K562 (cell line): ENCODE results near the gene CDH18. TPM values are rescaled to one million over a fixed set of nuclear protein-coding genes. Genes with fewer than 3 reads are reported as not detected.

Experiments used
- ATAC-seq: fragments of 200-7000 bp; cut with Tn5 transposase; 3 replicates; pipeline ENCODE4 v1.9.1; 2020; ENCODE audit warnings: moderate library complexity
- BruUV-seq: library from RNA; stranded (reverse); fragments of 400-500 nt; replicated peaks from 2 replicates; lab custom pipeline; 2021; lab: Mats Ljungman, UMichigan
- CTCF ChIA-PET: fragments of 300-600 bp; formaldehyde crosslinking; extraction: SDS; loops from one replicate; lab custom pipeline; 2021; ENCODE audit warnings: low intra/inter-chr PET ratio; lab: Yijun Ruan, JAX
- POLR2A ChIA-PET: fragments of 300-600, 350-650 bp; sonication (Branson Sonifier 250); formaldehyde crosslinking; extraction: SDS; loops from one replicate; lab custom pipeline; 2021; ENCODE audit warnings: antibody characterized with exemption, inconsistent platforms; lab: Yijun Ruan, JAX
- DNase-seq, 4 experiments: peaks; one replicate each; pipeline versions ENCODE4 v3.0.0 to v3.0.0-alpha.2; 2011 to 2018; ENCODE audit warnings: low spot score in 3 of 4, mixed read lengths in 3 of 4; ENCODE audit errors: extremely low read depth in 1 of 4
- FAIRE-seq: peaks from 2 replicates; lab custom pipeline; 2011; peaks lifted over from hg19 to GRCh38; lab: Jason Lieb, UNC
- H2AFZ ChIP-seq: 2 replicates; pipeline ENCODE4 v1.6.0; 2011; ENCODE audit warnings: low read depth, low read length, control low read depth, inconsistent platforms
- H3K27ac ChIP-seq: fragments of 200-600 bp; 3 replicates; pipeline ENCODE4 v1.8.0; 2011; ENCODE audit warnings: low read depth, mild to moderate bottlenecking, control low read depth, inconsistent platforms, low read length, moderate library complexity, mixed read lengths; ENCODE audit errors: extremely low read depth
- H3K27me3 ChIP-seq, 2 experiments: fragments of 300-600 bp in 1 of 2; 2 replicates in 1 of 2; 3 replicates in 1 of 2; pipeline versions ENCODE4 v1.6.0 to v1.8.0; 2011; ENCODE audit warnings: inconsistent platforms in 2 of 2, low read length in 2 of 2, mild to moderate bottlenecking in 1 of 2, mixed read lengths in 1 of 2, moderate library complexity in 1 of 2; ENCODE audit not compliant: control insufficient read depth in 2 of 2, insufficient read depth in 2 of 2
- H3K36me3 ChIP-seq: fragments of 300-600 bp; 3 replicates; pipeline ENCODE4 v1.8.0; 2011; ENCODE audit warnings: mild to moderate bottlenecking, low read length, inconsistent platforms; ENCODE audit not compliant: control insufficient read depth, insufficient read depth
- H3K4me1 ChIP-seq, 2 experiments: fragments of 200-600 bp in 1 of 2; replicated peaks in 1 of 2; 2 replicates in 1 of 2; 3 replicates in 1 of 2; pipeline versions ENCODE4 v1.5.1 to v1.8.0; 2011; ENCODE audit warnings: inconsistent platforms in 2 of 2, low read length in 2 of 2, mild to moderate bottlenecking in 1 of 2, mixed read lengths in 1 of 2, moderate library complexity in 1 of 2; ENCODE audit not compliant: control insufficient read depth in 2 of 2, insufficient read depth in 2 of 2
- H3K4me2 ChIP-seq: 2 replicates; pipeline ENCODE4 v1.6.1; 2011; ENCODE audit warnings: low read length, control low read depth, inconsistent platforms, mixed read lengths; ENCODE audit not compliant: insufficient read depth
- H3K4me3 ChIP-seq: fragments of 200-600 bp; sonication (generic), shearing (Covaris generic); 2 replicates; pipeline ENCODE4 v1.5.1; 2016; ENCODE audit warnings: control low read depth, inconsistent platforms
- H3K79me2 ChIP-seq: fragments of 200-600 bp; 3 replicates; pipeline ENCODE4 v1.8.0; 2011; ENCODE audit warnings: low read length, inconsistent platforms; ENCODE audit not compliant: control insufficient read depth, insufficient read depth
- H3K9ac ChIP-seq, 2 experiments: 2 replicates each; pipeline versions ENCODE4 v1.6.0 to v1.6.1; 2011; ENCODE audit warnings: low read depth in 2 of 2, low read length in 2 of 2, control low read depth in 1 of 2, inconsistent platforms in 1 of 2, mild to moderate bottlenecking in 1 of 2, mixed read lengths in 1 of 2; ENCODE audit not compliant: insufficient read depth in 1 of 2
- H3K9me1 ChIP-seq: one replicate; pipeline ENCODE4 v1.6.0; 2011; ENCODE audit warnings: inconsistent platforms, mild to moderate bottlenecking, low read length, moderate library complexity; ENCODE audit not compliant: control insufficient read depth, insufficient read depth
- H3K9me3 ChIP-seq: replicated peaks from 2 replicates; pipeline ENCODE4 v1.5.1; 2011; ENCODE audit warnings: low read depth, low read length, inconsistent platforms; ENCODE audit not compliant: control insufficient read depth, insufficient read depth
- H4K20me1 ChIP-seq: replicated peaks from 2 replicates; pipeline ENCODE4 v1.6.1; 2011; ENCODE audit warnings: low read length, inconsistent platforms, mixed read lengths; ENCODE audit not compliant: control insufficient read depth, insufficient read depth
- ATF7 ChIP-seq: fragments of 450-650 bp; IDR thresholded peaks from 2 replicates; pipeline ENCODE4 v1.7.1; 2014; ENCODE audit warnings: mild to moderate bottlenecking, moderate library complexity
- BCLAF1 ChIP-seq, 2 experiments: fragments of 450-650 bp in 1 of 2; IDR thresholded peaks; 2 replicates each; pipeline ENCODE4 v1.6.1; 2011 to 2017; ENCODE audit warnings: low read depth in 2 of 2, antibody characterized with exemption in 1 of 2, borderline replicate concordance in 1 of 2, low read length in 1 of 2, mild to moderate bottlenecking in 1 of 2, mixed read lengths in 1 of 2; ENCODE audit not compliant: control insufficient read depth in 1 of 2
- PHTF2 ChIP-seq: fragments of 250-450 bp; sonication (Bioruptor Pico); IDR thresholded peaks from 2 replicates; pipeline ENCODE4 v1.5.0; 2021; ENCODE audit warnings: mild to moderate bottlenecking
- RB1 ChIP-seq: fragments of 450-650 bp; IDR thresholded peaks from 2 replicates; pipeline ENCODE4 v1.6.1; 2017; ENCODE audit warnings: low read depth, mild to moderate bottlenecking
- WGBS: fragments of 100-300 bp; shearing (Covaris generic); methylation state at CpG from one replicate; pipeline ENCODE4 v1.1.6; 2016; ENCODE audit warnings: low coverage, mixed read lengths; ENCODE audit not compliant: insufficient coverage; ENCODE audit errors: missing lambda C conversion rate; 5-methylcytosine and 5-hydroxymethylcytosine counted together
- in situ Hi-C: fragments of 300-500 bp; cut with MboI; formaldehyde crosslinking; loops from 4 replicates; pipeline ENCODE4 v1.15.0; 2018; ENCODE audit warnings: inconsistent platforms, mixed read lengths
- intact Hi-C: fragments of 100-400 bp; cut with micrococcal nuclease; formaldehyde crosslinking; loops from 2 replicates; pipeline ENCODE4 v1.14.2; 2022
- polyA plus RNA-seq, 8 experiments: library from polyadenylated mRNA; depleted of rRNA in 4 of 8; stranded (reverse) in 5 of 8; unstranded in 3 of 8; fragments of >200 nt; fragmentation: Nextera tagmentation in 2 of 8; fragmentation: Illumina TruSeq in 1 of 8; extraction: Ambion mirVana in 2 of 8; extraction: Trizol in 1 of 8; gene quantifications; 2 replicates each; pipeline versions ENCODE4 v1.2.1 to v1.2.3, GENCODE V29; 2011 to 2014; ENCODE audit warnings: inconsistent platforms in 1 of 8, missing spikeins in 1 of 8
- total RNA-seq, 7 experiments: library from RNA; depleted of rRNA in 6 of 7; stranded (reverse); fragments of >200 nt in 6 of 7; fragmentation: Illumina TruSeq in 2 of 7; extraction: Trizol in 2 of 7; gene quantifications; 2 replicates each; pipeline versions ENCODE4 v1.2.1 to v1.2.3, GENCODE V29; 2011 to 2021; ENCODE audit warnings: low replicate concordance in 1 of 7
- TF ChIP-seq, protein P1 (sequence below): fragments of 450-650 bp; formaldehyde crosslinking; IDR thresholded peaks from 2 replicates; pipeline ENCODE4 v1.4.0; 2020; ENCODE audit warnings: mild to moderate bottlenecking, mixed read lengths

The CDH18 gene
- total and polyA plus RNA-seq, 9 of the 15 experiments (the other 6 are each of a cell fraction or from before 2014, with no cell fraction given): 0.18 to 1.4 (median 0.31) TPM

- no peak overlapping the region for H3K4me2 ChIP-seq
- H3K79me2 ChIP-seq: no peaks in the 10 kb centered on the region
- in situ Hi-C loops (no loop called here), intact Hi-C loops (no loop called here)
- TF ChIP-seq RB1: no peak
- TF ChIP-seq BCLAF1 (IDR thresholded peaks at IDR 0.05; ENCODE audit: borderline replicate concordance in 1 of 2, control insufficient read depth in 1 of 2, low read depth in 2 of 2, low read length in 1 of 2): no peak
- no peak for TF ChIP-seq PHTF2
- TF ChIP-seq, protein P1, sequence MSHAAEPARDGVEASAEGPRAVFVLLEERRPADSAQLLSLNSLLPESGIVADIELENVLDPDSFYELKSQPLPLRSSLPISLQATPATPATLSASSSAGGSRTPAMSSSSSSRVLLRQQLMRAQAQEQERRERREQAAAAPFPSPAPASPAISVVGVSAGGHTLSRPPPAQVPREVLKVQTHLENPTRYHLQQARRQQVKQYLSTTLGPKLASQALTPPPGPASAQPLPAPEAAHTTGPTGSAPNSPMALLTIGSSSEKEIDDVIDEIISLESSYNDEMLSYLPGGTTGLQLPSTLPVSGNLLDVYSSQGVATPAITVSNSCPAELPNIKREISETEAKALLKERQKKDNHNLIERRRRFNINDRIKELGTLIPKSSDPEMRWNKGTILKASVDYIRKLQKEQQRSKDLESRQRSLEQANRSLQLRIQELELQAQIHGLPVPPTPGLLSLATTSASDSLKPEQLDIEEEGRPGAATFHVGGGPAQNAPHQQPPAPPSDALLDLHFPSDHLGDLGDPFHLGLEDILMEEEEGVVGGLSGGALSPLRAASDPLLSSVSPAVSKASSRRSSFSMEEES (CRISPR knock-in tag): peak; percentile 57
- no peak for TF ChIP-seq ATF7
- no peaks in the 10 kb centered on the region for H3K27me3 ChIP-seq
- H3K4me1 ChIP-seq: no peaks in the 10 kb centered on the region
- ATAC-seq: no peak
- CTCF ChIA-PET: no interaction called here
- H2AFZ ChIP-seq: no peak overlapping the region
- no peak overlapping the region for H3K27ac ChIP-seq
- no peaks in the 10 kb centered on the region for H3K9me3 ChIP-seq
- WGBS: 0% methylated on average over 1 of the region's 1 CpG
- DNase-seq: no peak
- no peak overlapping the region for H3K4me3 ChIP-seq
- no TSS peak for BruUV-seq
- no peak for FAIRE-seq
- H3K9ac ChIP-seq: no peak overlapping the region
- H3K9me1 ChIP-seq: no peaks in the 10 kb centered on the region
- no peaks in the 10 kb centered on the region for H3K36me3 ChIP-seq
- H4K20me1 ChIP-seq: no peaks in the 10 kb centered on the region
- POLR2A ChIA-PET: no interaction called here
These were observed 274.3 kb downstream of the CDH18 start for GRCh38 chr5:19713740-19714139.
